ENCODE results near the gene DPEP3. TPM values are rescaled to one million over a fixed set of nuclear protein-coding genes. Genes with fewer than 3 reads are reported as not detected.

Gene DPEP3
- total and polyA plus RNA-seq, 4 donors: 0.16 to 0.51 (median 0.40) TPM; not detected in 1

GRCh38 chr16:67971111-67971510, 9.2 kb downstream of the DPEP3 start:
- ATAC-seq (ENCODE audit: insufficient read depth, low FRiP score) (no peak), DNase-seq (no peak)
- no peaks in the 10 kb centered on the region for H3K27me3 ChIP-seq (ENCODE audit: control insufficient read depth in 3 of 3, insufficient read depth in 3 of 3, low read length in 2 of 3)
- H3K27ac ChIP-seq (ENCODE audit: low read depth in 1 of 2, low read length in 1 of 2): no peak overlapping the region
- no peak overlapping the region for H3K9ac ChIP-seq (ENCODE audit: insufficient read depth in 1 of 2, low read length in 2 of 2)
- whole genome bisulfite sequencing, 2 donors: 93 to 95% methylated on average over 9 of the region's 9 CpGs
- H3K36me3 ChIP-seq (ENCODE audit: control insufficient read depth in 4 of 4, insufficient read depth in 4 of 4, low read length in 4 of 4): peaks cover 0 to 6% (median 0%) of the 10 kb centered on the region in 4 donors
- H3K4me3 ChIP-seq: no peak overlapping the region
- H3K9me3 ChIP-seq (ENCODE audit: control insufficient read depth in 4 of 4, insufficient read depth in 3 of 4, low read length in 3 of 4): no peaks in the 10 kb centered on the region
- no peak for TF ChIP-seq CTCF (IDR thresholded peaks at IDR 0.05; ENCODE audit: control extremely low read depth, extremely low read depth)
- peaks cover 0 to 24% (median 12%) of the 10 kb centered on the region in 5 donors for H3K4me1 ChIP-seq (ENCODE audit: control insufficient read depth in 5 of 5, insufficient read depth in 5 of 5, low read length in 5 of 5)

DNA sequence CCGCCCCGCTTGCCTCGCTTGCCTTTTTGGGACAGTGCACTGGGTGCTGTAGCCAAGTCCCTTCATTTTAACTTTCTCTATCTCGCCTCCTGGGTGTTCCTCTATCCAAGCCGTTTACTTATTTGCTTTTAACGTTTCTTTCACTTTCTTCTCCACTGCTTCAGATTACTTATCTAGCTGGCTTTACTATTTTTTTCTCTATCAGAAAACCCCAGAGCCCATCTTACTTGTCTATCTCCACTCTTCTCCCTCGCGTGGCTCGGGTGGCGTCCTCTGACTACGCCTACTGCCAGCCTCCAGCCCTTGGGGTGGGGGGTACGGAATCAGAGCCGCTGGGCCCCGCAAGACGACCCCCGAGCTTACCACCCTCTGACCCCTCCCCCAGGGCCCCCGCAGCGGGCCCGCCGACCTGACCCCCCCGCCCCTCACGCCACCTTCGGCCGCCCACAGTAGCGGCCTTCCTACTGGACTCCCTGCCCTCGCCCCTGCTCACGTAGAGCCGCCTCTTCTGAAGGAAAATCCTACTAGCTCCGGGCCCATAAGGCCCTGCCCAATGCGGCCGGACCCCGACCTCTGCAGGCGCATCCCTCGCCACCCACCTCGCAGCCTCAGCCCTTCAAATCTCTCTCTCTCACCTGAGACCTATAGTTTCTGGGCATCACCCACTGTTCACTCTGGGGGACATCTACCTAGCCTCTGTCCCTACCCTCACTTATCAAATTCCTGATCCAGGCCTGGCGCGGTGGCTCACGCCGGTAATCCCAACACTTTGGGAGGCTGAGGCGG, 10.9 kb downstream of the DPEP3 start:
- Histone ChIP-seq H3K36me3 (ENCODE audit: control insufficient read depth in 4 of 4, insufficient read depth in 4 of 4, low read length in 4 of 4) (peaks cover 0 to 6% (median 2%) of the 10 kb centered on the region in 4 donors), H3K27me3 (ENCODE audit: control insufficient read depth in 3 of 3, insufficient read depth in 3 of 3, low read length in 2 of 3) (no peaks in the 10 kb centered on the region), H3K27ac (ENCODE audit: low read depth in 1 of 2, low read length in 1 of 2) (peak overlapping the region; percentile 93 to 95), H3K4me1 (ENCODE audit: control insufficient read depth in 5 of 5, insufficient read depth in 5 of 5, low read length in 5 of 5) (peaks cover under 1 to 28% (median 14%) of the 10 kb centered on the region in 5 donors), H3K9ac (ENCODE audit: insufficient read depth in 1 of 2, low read length in 2 of 2) (peak overlapping the region; percentile 63 to 69), H3K4me3 (peak overlapping the region; percentile 49), H3K9me3 (ENCODE audit: control insufficient read depth in 4 of 4, insufficient read depth in 3 of 4, low read length in 3 of 4) (no peaks in the 10 kb centered on the region)
- peak in 2 of 3 donors; percentile 56 to 59 for DNase-seq
- no peak for ATAC-seq (ENCODE audit: insufficient read depth, low FRiP score)
- WGBS, 2 donors: 44 to 45% methylated on average over 39 to 40 of the region's 40 CpGs
- TF ChIP-seq CTCF (IDR thresholded peaks at IDR 0.05; ENCODE audit: control extremely low read depth, extremely low read depth): no peak

DNA sequence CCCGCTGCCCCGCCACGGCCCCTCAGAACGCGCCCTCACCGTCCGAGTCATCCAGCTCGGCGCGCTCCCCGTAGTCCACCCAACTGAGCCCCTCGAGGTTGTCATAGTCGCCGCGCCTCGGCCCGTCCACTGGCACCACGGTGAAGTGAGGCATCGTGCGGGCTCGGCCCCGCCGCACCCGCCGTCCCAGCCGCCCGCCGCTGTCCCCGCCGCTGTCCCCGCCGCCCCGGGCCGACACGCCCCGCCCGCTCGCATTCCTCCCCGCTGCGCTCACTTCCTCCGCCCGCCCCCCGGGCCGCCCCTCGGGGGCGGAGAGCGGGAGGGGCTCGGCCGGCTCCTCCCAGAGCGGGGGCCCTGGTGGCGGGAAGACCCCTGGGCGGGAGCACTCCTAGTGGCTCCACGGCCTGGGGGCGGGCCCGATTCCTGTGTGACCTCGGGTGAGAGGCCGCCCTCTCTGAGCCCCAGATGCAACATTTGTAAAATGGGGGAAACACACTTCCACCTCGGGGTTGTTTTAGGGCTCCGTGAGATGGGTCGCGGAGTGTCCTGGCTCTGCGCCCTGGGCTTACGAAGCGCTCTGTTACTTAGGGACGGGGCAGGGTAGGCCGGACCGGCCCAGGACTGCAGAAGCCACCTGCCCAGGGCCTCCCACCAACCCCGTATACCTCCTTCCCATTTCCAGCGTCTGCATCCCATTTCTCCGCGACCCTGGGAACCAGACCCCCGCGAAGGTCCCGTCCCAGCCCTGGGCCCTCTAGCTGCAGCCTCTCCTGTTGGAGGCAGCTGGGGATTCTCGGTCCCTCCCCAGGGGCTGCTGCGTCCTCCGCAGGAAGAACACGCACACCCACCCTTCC, 11.7 kb downstream of the DPEP3 start, which contains the start of gene SLC12A4:
TSS of gene SLC12A4 (minus strand) at position 238 of the 854 bp plus-strand sequence. CDS start at position 154, 84 bp downstream.
- WGBS, 2 donors: 1% methylated on average over 61 to 78 of the region's 78 CpGs
- no peak for TF ChIP-seq CTCF (IDR thresholded peaks at IDR 0.05; ENCODE audit: control extremely low read depth, extremely low read depth)
- Histone ChIP-seq H3K4me3 (peak within 1 kb of the TSS; percentile 88), H3K27ac (ENCODE audit: low read depth in 1 of 2, low read length in 1 of 2) (peak within 1 kb of the TSS; percentile 94 to 95), H3K36me3 (ENCODE audit: control insufficient read depth in 4 of 4, insufficient read depth in 4 of 4, low read length in 4 of 4) (peaks cover 0 to 6% (median 2%) of the 10 kb centered on the region in 4 donors), H3K27me3 (ENCODE audit: control insufficient read depth in 3 of 3, insufficient read depth in 3 of 3, low read length in 2 of 3) (no peaks in the 10 kb centered on the region), H3K4me1 (ENCODE audit: control insufficient read depth in 5 of 5, insufficient read depth in 5 of 5, low read length in 5 of 5) (peaks cover 8 to 32% (median 19%) of the 10 kb centered on the region in 5 donors), H3K9ac (ENCODE audit: insufficient read depth in 1 of 2, low read length in 2 of 2) (peak within 1 kb of the TSS; percentile 80 to 95), H3K9me3 (ENCODE audit: control insufficient read depth in 4 of 4, insufficient read depth in 3 of 4, low read length in 3 of 4) (no peaks in the 10 kb centered on the region)
- ATAC-seq (ENCODE audit: insufficient read depth, low FRiP score) (peak; percentile 97), DNase-seq (peak; percentile 93 to 95 (median 94))

All from lung (tissue), 12 donors.